ENCODE measurements around the gene ATF7. TPM values are rescaled to one million over a fixed set of nuclear protein-coding genes. Genes with fewer than 3 reads are reported as not detected.

Gene ATF7
- total RNA-seq, 1 donor from 2014 or later, result 12.7 TPM

- H3K27me3 Mint-ChIP-seq (ENCODE audit: insufficient read depth, low read depth), result peaks cover 5% of the 10 kb centered on the region
- H3K27ac Mint-ChIP-seq, result no peak overlapping the region
- peaks cover 59% of the 10 kb centered on the region for H3K36me3 Mint-ChIP-seq
- H3K4me3 Mint-ChIP-seq, result no peak overlapping the region
- Histone ChIP-seq H4K20me1 (ENCODE audit: low read depth) (peaks cover 100% of the 10 kb centered on the region), H3F3A (ENCODE audit: low read depth) (peaks cover 97% of the 10 kb centered on the region), H2AFZ (replicated peaks) (no peak overlapping the region), H3K4me3 (no peak overlapping the region), H3K36me3 (peaks cover 78% of the 10 kb centered on the region), H3K79me2 (ENCODE audit: low read depth) (peaks cover 100% of the 10 kb centered on the region), H3K4me1 (peaks cover 48% of the 10 kb centered on the region), H3K4me2 (peak overlapping the region; percentile 59), H3K9me3 (ENCODE audit: low read depth) (no peaks in the 10 kb centered on the region), H3K27ac (peak overlapping the region; percentile 65), H3K27me3 (no peaks in the 10 kb centered on the region), H3K9ac (no peak overlapping the region)
- no peaks in the 10 kb centered on the region for H3K9me3 Mint-ChIP-seq
- H3K4me1 Mint-ChIP-seq, result peaks cover 45% of the 10 kb centered on the region
- no peak for TF ChIP-seq CTCF (IDR thresholded peaks at IDR 0.05)
- no peak for TF ChIP-seq EZH2 (IDR thresholded peaks at IDR 0.05)
- no peak for TF ChIP-seq EZH2phosphoT487 (IDR thresholded peaks at IDR 0.05)
- DNase-seq (ENCODE audit: low spot score), result no peak
Measured at GRCh38 chr12:53464685-53465418, 161.3 kb downstream of the ATF7 start.

- Mint-ChIP-seq H3K4me3 (no peak overlapping the region), H3K27ac (no peak overlapping the region), H3K36me3 (peaks cover 65% of the 10 kb centered on the region), H3K27me3 (ENCODE audit: insufficient read depth, low read depth) (peaks cover 5% of the 10 kb centered on the region), H3K9me3 (no peaks in the 10 kb centered on the region), H3K4me1 (peaks cover 48% of the 10 kb centered on the region)
- H3K36me3 ChIP-seq, result peaks cover 81% of the 10 kb centered on the region
- H3K27ac ChIP-seq, result peak overlapping the region; percentile 65
- peaks cover 100% of the 10 kb centered on the region for H4K20me1 ChIP-seq (ENCODE audit: low read depth)
- H3K79me2 ChIP-seq (ENCODE audit: low read depth), result peaks cover 100% of the 10 kb centered on the region
- no peak overlapping the region for H3K9ac ChIP-seq
- H3K9me3 ChIP-seq (ENCODE audit: low read depth), result no peaks in the 10 kb centered on the region
- TF ChIP-seq EZH2phosphoT487 (IDR thresholded peaks at IDR 0.05) (no peak), EZH2 (IDR thresholded peaks at IDR 0.05) (no peak), CTCF (IDR thresholded peaks at IDR 0.05) (no peak)
- peaks cover 97% of the 10 kb centered on the region for H3F3A ChIP-seq (ENCODE audit: low read depth)
- DNase-seq (ENCODE audit: low spot score), result peak; percentile 60
- no peaks in the 10 kb centered on the region for H3K27me3 ChIP-seq
- peaks cover 57% of the 10 kb centered on the region for H3K4me1 ChIP-seq
- peak overlapping the region; percentile 19 for H3K4me3 ChIP-seq
- H3K4me2 ChIP-seq, result peak overlapping the region; percentile 59
- H2AFZ ChIP-seq (replicated peaks), result no peak overlapping the region
Measured at GRCh38 chr12:53463802-53464560, 162.2 kb downstream of the ATF7 start.

- Mint-ChIP-seq H3K36me3 (peaks cover 68% of the 10 kb centered on the region), H3K27ac (no peak overlapping the region), H3K27me3 (ENCODE audit: insufficient read depth, low read depth) (peaks cover 8% of the 10 kb centered on the region), H3K4me1 (peaks cover 48% of the 10 kb centered on the region), H3K9me3 (no peaks in the 10 kb centered on the region), H3K4me3 (no peak overlapping the region)
- Histone ChIP-seq H3K27me3 (no peaks in the 10 kb centered on the region), H3K4me3 (peak overlapping the region; percentile 19), H3K36me3 (peaks cover 74% of the 10 kb centered on the region), H3K79me2 (ENCODE audit: low read depth) (peaks cover 100% of the 10 kb centered on the region), H3K4me1 (peaks cover 59% of the 10 kb centered on the region), H2AFZ (replicated peaks) (no peak overlapping the region), H4K20me1 (ENCODE audit: low read depth) (peaks cover 100% of the 10 kb centered on the region), H3K9ac (peak overlapping the region; percentile 29), H3K4me2 (peak overlapping the region; percentile 59), H3F3A (ENCODE audit: low read depth) (peaks cover 97% of the 10 kb centered on the region), H3K27ac (peak overlapping the region; percentile 65), H3K9me3 (ENCODE audit: low read depth) (no peaks in the 10 kb centered on the region)
- TF ChIP-seq EZH2phosphoT487 (IDR thresholded peaks at IDR 0.05) (no peak), CTCF (IDR thresholded peaks at IDR 0.05) (no peak)
- DNase-seq (ENCODE audit: low spot score), result no peak
Measured at GRCh38 chr12:53462935-53463334, 163.2 kb downstream of the ATF7 start.

Measured in neural progenitor cell (in vitro differentiated cells).